Mammary epithelial cell (primary cell): ENCODE data around the gene PP2D1.

Experiments
- CTCF ChIP-seq, 2 donors: IDR thresholded peaks in 1 of 2; conservative IDR thresholded peaks in 1 of 2; 2 replicates each; pipeline ENCODE4 v1.5.1; 2011 to 2012; ENCODE audit warnings: inconsistent platforms in 2 of 2, low read length in 2 of 2, mild to moderate bottlenecking in 2 of 2, control low read depth in 1 of 2, low read depth in 1 of 2; ENCODE audit not compliant: insufficient read depth in 1 of 2; ENCODE audit errors: extremely low read depth in 1 of 2
- EZH2 ChIP-seq: IDR thresholded peaks from 2 replicates; pipeline ENCODE4 v1.6.1; 2012; ENCODE audit warnings: low read length, inconsistent platforms, borderline replicate concordance

- TF ChIP-seq CTCF (conservative IDR thresholded peaks at IDR 0.05 in 1 of 2, IDR thresholded peaks at IDR 0.05 in 1 of 2; ENCODE audit: extremely low read depth in 1 of 2, insufficient read depth in 1 of 2, low read depth in 1 of 2, low read length in 2 of 2) = no peak
- TF ChIP-seq EZH2 = no peak
Observed at GRCh38 chr3:20051123-20051806, 39.2 kb upstream of the PP2D1 start.
